Neural progenitor cell (in vitro differentiated cells): ENCODE results near the gene HMCES. TPM values are rescaled to one million over a fixed set of nuclear protein-coding genes. Genes with fewer than 3 reads are reported as not detected.

ENCODE experiments used
- DNase-seq: peaks from one replicate; pipeline ENCODE4 v3.0.0-alpha.2; 2016; ENCODE audit warnings: low spot score
- H2AFZ ChIP-seq: fragments of 200-600 bp; sonication (generic); replicated peaks from 2 replicates; pipeline ENCODE4 v1.6.1; 2016; ENCODE audit warnings: antibody characterized with exemption
- H3F3A ChIP-seq: fragments of 200-600 bp; sonication (generic); 2 replicates; pipeline ENCODE4 v1.6.1; 2016; ENCODE audit warnings: antibody characterized with exemption, low read depth
- H3K27ac ChIP-seq: fragments of 200-600 bp; sonication (generic); 2 replicates; pipeline ENCODE4 v1.5.1; 2016; ENCODE audit warnings: mild to moderate bottlenecking
- H3K27me3 ChIP-seq: fragments of 200-600 bp; sonication (generic); 2 replicates; pipeline ENCODE4 v1.6.1; 2016; ENCODE audit warnings: mild to moderate bottlenecking, moderate library complexity
- H3K36me3 ChIP-seq: fragments of 200-600 bp; sonication (generic); 2 replicates; pipeline ENCODE4 v1.5.1; 2016
- H3K4me1 ChIP-seq: fragments of 200-600 bp; sonication (generic); 2 replicates; pipeline ENCODE4 v1.6.1; 2016; ENCODE audit warnings: mixed run types
- H3K4me2 ChIP-seq: fragments of 200-600 bp; sonication (generic); 2 replicates; pipeline ENCODE4 v1.6.1; 2016
- H3K4me3 ChIP-seq: fragments of 200-600 bp; sonication (generic); 2 replicates; pipeline ENCODE4 v1.5.1; 2016
- H3K79me2 ChIP-seq: fragments of 200-600 bp; sonication (generic); 2 replicates; pipeline ENCODE4 v1.6.1; 2016; ENCODE audit warnings: low read depth
- H3K9ac ChIP-seq: fragments of 200-600 bp; sonication (generic); 2 replicates; pipeline ENCODE4 v1.6.1; 2016
- H3K9me3 ChIP-seq: fragments of 200-600 bp; sonication (generic); 2 replicates; pipeline ENCODE4 v1.5.1; 2016; ENCODE audit warnings: low read depth
- H4K20me1 ChIP-seq: fragments of 200-600 bp; sonication (generic); 2 replicates; pipeline ENCODE4 v1.6.1; 2016; ENCODE audit warnings: low read depth
- H3K27ac Mint-ChIP-seq: 3 replicates; pipeline ENCODE4 v1.8.0; 2021; ENCODE audit warnings: mixed read lengths
- H3K27me3 Mint-ChIP-seq: 2 replicates; pipeline ENCODE4 v1.8.0; 2022; ENCODE audit warnings: low read depth, mild to moderate bottlenecking, inconsistent platforms, moderate library complexity, mixed read lengths; ENCODE audit not compliant: insufficient read depth
- H3K36me3 Mint-ChIP-seq: 3 replicates; pipeline ENCODE4 v1.8.0; 2021; ENCODE audit warnings: mixed read lengths
- H3K4me1 Mint-ChIP-seq: 3 replicates; pipeline ENCODE4 v1.8.0; 2021; ENCODE audit warnings: mixed read lengths
- H3K4me3 Mint-ChIP-seq: 3 replicates; pipeline ENCODE4 v1.8.0; 2021; ENCODE audit warnings: mild to moderate bottlenecking, moderate library complexity, mixed read lengths
- H3K9me3 Mint-ChIP-seq: 3 replicates; pipeline ENCODE4 v1.8.0; 2020; ENCODE audit warnings: mixed read lengths
- EZH2 ChIP-seq: fragments of 200-600 bp; sonication (generic); IDR thresholded peaks from 2 replicates; pipeline ENCODE4 v1.6.1; 2017; ENCODE audit warnings: antibody characterized with exemption, mild to moderate bottlenecking, moderate library complexity
- EZH2phosphoT487 ChIP-seq: fragments of 200-600 bp; sonication (generic); IDR thresholded peaks from 2 replicates; pipeline ENCODE4 v1.6.1; 2017; ENCODE audit warnings: antibody characterized with exemption
- total RNA-seq: library from RNA; depleted of rRNA; stranded (reverse); fragments of >200 nt; gene quantifications from 2 replicates; pipeline ENCODE4 v1.2.3, GENCODE V29; 2015; ENCODE audit warnings: low replicate concordance
- TF ChIP-seq, protein P1 (sequence below): fragments of 200-600 bp; sonication (generic); IDR thresholded peaks from 2 replicates; pipeline ENCODE4 v1.5.1; 2017; ENCODE audit warnings: antibody characterized with exemption, mild to moderate bottlenecking

The HMCES gene
- total RNA-seq, 1 donor from 2014 or later: 25.1 TPM

- H3K4me3 Mint-ChIP-seq: no peak overlapping the region
- no peak overlapping the region for H3K27ac Mint-ChIP-seq
- no peak overlapping the region for H3K9ac ChIP-seq
- H3K4me3 ChIP-seq: no peak overlapping the region
- H3K79me2 ChIP-seq: no peaks in the 10 kb centered on the region
- no peaks in the 10 kb centered on the region for H3K36me3 ChIP-seq
- no peaks in the 10 kb centered on the region for H3K9me3 ChIP-seq
- no peaks in the 10 kb centered on the region for H3K9me3 Mint-ChIP-seq
- H2AFZ ChIP-seq: no peak overlapping the region
- peaks cover 49% of the 10 kb centered on the region for H3F3A ChIP-seq
- H3K27ac ChIP-seq: no peak overlapping the region
- peaks cover 29% of the 10 kb centered on the region for H3K4me1 Mint-ChIP-seq
- peaks cover 10% of the 10 kb centered on the region for H3K4me1 ChIP-seq
- peaks cover 10% of the 10 kb centered on the region for H3K36me3 Mint-ChIP-seq
- no peaks in the 10 kb centered on the region for H3K27me3 ChIP-seq
- no peak for TF ChIP-seq EZH2phosphoT487
- TF ChIP-seq, protein P1, sequence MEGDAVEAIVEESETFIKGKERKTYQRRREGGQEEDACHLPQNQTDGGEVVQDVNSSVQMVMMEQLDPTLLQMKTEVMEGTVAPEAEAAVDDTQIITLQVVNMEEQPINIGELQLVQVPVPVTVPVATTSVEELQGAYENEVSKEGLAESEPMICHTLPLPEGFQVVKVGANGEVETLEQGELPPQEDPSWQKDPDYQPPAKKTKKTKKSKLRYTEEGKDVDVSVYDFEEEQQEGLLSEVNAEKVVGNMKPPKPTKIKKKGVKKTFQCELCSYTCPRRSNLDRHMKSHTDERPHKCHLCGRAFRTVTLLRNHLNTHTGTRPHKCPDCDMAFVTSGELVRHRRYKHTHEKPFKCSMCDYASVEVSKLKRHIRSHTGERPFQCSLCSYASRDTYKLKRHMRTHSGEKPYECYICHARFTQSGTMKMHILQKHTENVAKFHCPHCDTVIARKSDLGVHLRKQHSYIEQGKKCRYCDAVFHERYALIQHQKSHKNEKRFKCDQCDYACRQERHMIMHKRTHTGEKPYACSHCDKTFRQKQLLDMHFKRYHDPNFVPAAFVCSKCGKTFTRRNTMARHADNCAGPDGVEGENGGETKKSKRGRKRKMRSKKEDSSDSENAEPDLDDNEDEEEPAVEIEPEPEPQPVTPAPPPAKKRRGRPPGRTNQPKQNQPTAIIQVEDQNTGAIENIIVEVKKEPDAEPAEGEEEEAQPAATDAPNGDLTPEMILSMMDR: no peak
- no peak for TF ChIP-seq EZH2
- peaks cover 8% of the 10 kb centered on the region for H3K27me3 Mint-ChIP-seq
- peaks cover 10% of the 10 kb centered on the region for H4K20me1 ChIP-seq
- DNase-seq: no peak
- H3K4me2 ChIP-seq: no peak overlapping the region
Observed at GRCh38 chr3:129308636-129309035, 30.0 kb downstream of the HMCES start.

DNA sequence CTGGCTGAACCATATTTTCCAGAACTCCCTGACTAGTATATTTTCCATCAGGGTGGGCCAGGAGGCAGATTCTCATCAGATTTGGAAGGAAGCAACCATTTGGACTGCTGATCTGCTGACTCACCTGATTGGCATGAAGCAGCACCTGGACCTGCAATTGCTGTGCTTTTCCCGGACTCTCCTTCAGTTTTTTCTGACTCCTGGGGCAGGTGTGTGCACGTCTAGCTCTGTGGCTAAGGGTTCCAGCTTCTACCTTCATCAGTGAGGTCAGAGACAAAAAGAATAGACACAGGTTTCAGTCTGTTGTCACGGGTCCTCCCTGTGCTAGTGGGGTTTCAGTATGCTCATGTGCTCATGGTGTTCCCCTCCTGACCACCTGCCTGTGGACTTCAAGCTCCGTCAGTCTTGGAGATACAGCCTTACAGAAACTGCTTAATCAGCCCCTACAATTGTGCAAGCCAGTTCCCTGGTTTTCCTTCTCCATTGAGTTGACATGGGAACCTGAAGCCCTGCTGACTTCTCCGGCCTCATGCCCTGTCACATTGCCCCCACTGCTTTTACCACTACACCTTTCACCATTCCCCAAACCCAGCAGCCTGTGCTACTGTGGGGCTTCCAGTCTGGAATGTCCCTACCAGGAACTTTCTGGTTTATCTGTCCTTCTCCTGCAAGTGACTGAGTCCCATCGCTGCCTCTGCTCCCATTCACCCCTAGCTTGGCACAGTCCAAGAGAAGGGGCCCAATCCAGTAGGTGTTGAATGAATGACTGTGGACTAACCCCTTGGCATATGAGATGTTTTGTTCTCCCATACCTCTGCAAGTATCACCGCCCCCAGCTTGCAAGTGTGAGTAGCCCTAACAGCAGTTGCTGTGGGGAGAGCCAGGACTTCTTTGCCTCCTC, 31.7 kb downstream of the HMCES start:
- Mint-ChIP-seq H3K4me1 (peaks cover 28% of the 10 kb centered on the region), H3K36me3 (peaks cover 6% of the 10 kb centered on the region), H3K4me3 (no peak overlapping the region), H3K9me3 (no peaks in the 10 kb centered on the region), H3K27ac (no peak overlapping the region), H3K27me3 (peaks cover 10% of the 10 kb centered on the region)
- Histone ChIP-seq H3K9ac (no peak overlapping the region), H3F3A (peaks cover 48% of the 10 kb centered on the region), H3K36me3 (no peaks in the 10 kb centered on the region), H3K27ac (no peak overlapping the region), H3K9me3 (no peaks in the 10 kb centered on the region), H3K4me1 (peaks cover 8% of the 10 kb centered on the region), H3K4me3 (no peak overlapping the region), H4K20me1 (peaks cover 26% of the 10 kb centered on the region), H3K27me3 (no peaks in the 10 kb centered on the region), H3K4me2 (no peak overlapping the region), H2AFZ (no peak overlapping the region), H3K79me2 (peaks cover 16% of the 10 kb centered on the region)
- no peak for DNase-seq
- no peak for TF ChIP-seq EZH2phosphoT487
- no peak for TF ChIP-seq EZH2
- TF ChIP-seq, protein P1: no peak

DNA sequence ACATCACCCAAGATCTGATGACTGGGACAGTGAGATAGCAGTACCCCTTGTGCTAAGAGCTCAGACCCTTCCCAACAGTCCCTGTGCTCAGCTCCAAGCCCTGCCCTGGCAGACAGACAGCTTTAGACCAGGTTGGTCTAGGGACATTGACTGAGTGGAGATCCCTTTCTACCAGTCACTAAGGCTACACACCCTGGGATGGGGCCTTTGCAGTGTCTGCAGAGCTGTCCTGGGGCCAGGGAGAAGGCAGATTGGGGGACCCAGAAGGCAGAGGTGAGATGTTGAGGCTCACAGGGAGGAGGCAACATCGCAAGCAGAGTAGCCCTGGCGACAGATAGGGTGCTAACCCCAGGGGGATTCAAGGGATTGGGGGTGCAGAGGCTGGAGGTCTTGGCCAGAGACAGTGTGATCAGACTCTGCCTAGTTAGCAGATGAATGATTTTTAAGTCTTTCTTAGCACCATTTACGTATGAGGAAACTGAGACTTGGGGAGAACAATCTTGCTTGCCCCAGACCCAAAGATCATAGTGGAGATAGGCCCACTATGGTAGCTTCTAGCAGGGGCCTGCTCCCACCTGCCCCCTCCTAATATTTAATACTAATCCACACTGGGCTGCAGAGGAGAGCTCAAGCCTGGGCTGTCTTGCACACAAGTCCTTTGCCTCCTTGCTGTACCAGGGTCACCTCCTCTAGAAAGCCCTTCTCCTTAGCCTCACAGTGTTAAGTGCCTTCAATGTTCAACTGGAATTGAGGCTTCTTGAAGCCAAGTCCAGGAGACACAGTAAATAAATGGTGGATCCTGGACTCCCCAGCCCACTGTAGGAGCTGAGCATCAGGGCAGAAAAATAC, 32.6 kb downstream of the HMCES start:
- Histone ChIP-seq H4K20me1 (peaks cover 30% of the 10 kb centered on the region), H3K9me3 (no peaks in the 10 kb centered on the region), H3K4me3 (no peak overlapping the region), H3K27me3 (no peaks in the 10 kb centered on the region), H3K36me3 (no peaks in the 10 kb centered on the region), H3K4me2 (no peak overlapping the region), H2AFZ (no peak overlapping the region), H3F3A (peaks cover 39% of the 10 kb centered on the region), H3K9ac (no peak overlapping the region), H3K4me1 (peaks cover 4% of the 10 kb centered on the region), H3K79me2 (peaks cover 25% of the 10 kb centered on the region), H3K27ac (no peak overlapping the region)
- peaks cover 20% of the 10 kb centered on the region for H3K4me1 Mint-ChIP-seq
- H3K36me3 Mint-ChIP-seq: peaks cover 6% of the 10 kb centered on the region
- no peak for DNase-seq
- TF ChIP-seq EZH2: no peak
- TF ChIP-seq, protein P1: no peak
- TF ChIP-seq EZH2phosphoT487: no peak
- H3K27me3 Mint-ChIP-seq: peaks cover 10% of the 10 kb centered on the region
- no peak overlapping the region for H3K4me3 Mint-ChIP-seq
- H3K27ac Mint-ChIP-seq: no peak overlapping the region
- no peaks in the 10 kb centered on the region for H3K9me3 Mint-ChIP-seq
